K562 (cell line): ENCODE data around the gene HAUS7. TPM values are rescaled to one million over a fixed set of nuclear protein-coding genes. Genes with fewer than 3 reads are reported as not detected.

Experiments
- ATAC-seq: fragments of 200-7000 bp; cut with Tn5 transposase; 3 replicates; pipeline ENCODE4 v1.9.1; 2020; ENCODE audit warnings: moderate library complexity
- BruUV-seq: library from RNA; stranded (reverse); fragments of 400-500 nt; replicated peaks from 2 replicates; lab custom pipeline; 2021; lab: Mats Ljungman, UMichigan
- CTCF ChIA-PET: fragments of 300-600 bp; formaldehyde crosslinking; extraction: SDS; loops from one replicate; lab custom pipeline; 2021; ENCODE audit warnings: low intra/inter-chr PET ratio; lab: Yijun Ruan, JAX
- POLR2A ChIA-PET: fragments of 300-600, 350-650 bp; sonication (Branson Sonifier 250); formaldehyde crosslinking; extraction: SDS; loops from one replicate; lab custom pipeline; 2021; ENCODE audit warnings: antibody characterized with exemption, inconsistent platforms; lab: Yijun Ruan, JAX
- DNase-seq, 4 experiments: peaks; one replicate each; pipeline versions ENCODE4 v3.0.0 to v3.0.0-alpha.2; 2011 to 2018; ENCODE audit warnings: low spot score in 3 of 4, mixed read lengths in 3 of 4; ENCODE audit errors: extremely low read depth in 1 of 4
- FAIRE-seq: peaks from 2 replicates; lab custom pipeline; 2011; peaks lifted over from hg19 to GRCh38; lab: Jason Lieb, UNC
- H2AFZ ChIP-seq: 2 replicates; pipeline ENCODE4 v1.6.0; 2011; ENCODE audit warnings: low read depth, low read length, control low read depth, inconsistent platforms
- H3K27ac ChIP-seq: fragments of 200-600 bp; 3 replicates; pipeline ENCODE4 v1.8.0; 2011; ENCODE audit warnings: low read depth, mild to moderate bottlenecking, control low read depth, inconsistent platforms, low read length, moderate library complexity, mixed read lengths; ENCODE audit errors: extremely low read depth
- H3K27me3 ChIP-seq, 2 experiments: fragments of 300-600 bp in 1 of 2; 2 replicates in 1 of 2; 3 replicates in 1 of 2; pipeline versions ENCODE4 v1.6.0 to v1.8.0; 2011; ENCODE audit warnings: inconsistent platforms in 2 of 2, low read length in 2 of 2, mild to moderate bottlenecking in 1 of 2, mixed read lengths in 1 of 2, moderate library complexity in 1 of 2; ENCODE audit not compliant: control insufficient read depth in 2 of 2, insufficient read depth in 2 of 2
- H3K36me3 ChIP-seq: fragments of 300-600 bp; 3 replicates; pipeline ENCODE4 v1.8.0; 2011; ENCODE audit warnings: mild to moderate bottlenecking, low read length, inconsistent platforms; ENCODE audit not compliant: control insufficient read depth, insufficient read depth
- H3K4me1 ChIP-seq, 2 experiments: fragments of 200-600 bp in 1 of 2; replicated peaks in 1 of 2; 2 replicates in 1 of 2; 3 replicates in 1 of 2; pipeline versions ENCODE4 v1.5.1 to v1.8.0; 2011; ENCODE audit warnings: inconsistent platforms in 2 of 2, low read length in 2 of 2, mild to moderate bottlenecking in 1 of 2, mixed read lengths in 1 of 2, moderate library complexity in 1 of 2; ENCODE audit not compliant: control insufficient read depth in 2 of 2, insufficient read depth in 2 of 2
- H3K4me2 ChIP-seq: 2 replicates; pipeline ENCODE4 v1.6.1; 2011; ENCODE audit warnings: low read length, control low read depth, inconsistent platforms, mixed read lengths; ENCODE audit not compliant: insufficient read depth
- H3K4me3 ChIP-seq: fragments of 200-600 bp; sonication (generic), shearing (Covaris generic); 2 replicates; pipeline ENCODE4 v1.5.1; 2016; ENCODE audit warnings: control low read depth, inconsistent platforms
- H3K79me2 ChIP-seq: fragments of 200-600 bp; 3 replicates; pipeline ENCODE4 v1.8.0; 2011; ENCODE audit warnings: low read length, inconsistent platforms; ENCODE audit not compliant: control insufficient read depth, insufficient read depth
- H3K9ac ChIP-seq, 2 experiments: 2 replicates each; pipeline versions ENCODE4 v1.6.0 to v1.6.1; 2011; ENCODE audit warnings: low read depth in 2 of 2, low read length in 2 of 2, control low read depth in 1 of 2, inconsistent platforms in 1 of 2, mild to moderate bottlenecking in 1 of 2, mixed read lengths in 1 of 2; ENCODE audit not compliant: insufficient read depth in 1 of 2
- H3K9me1 ChIP-seq: one replicate; pipeline ENCODE4 v1.6.0; 2011; ENCODE audit warnings: inconsistent platforms, mild to moderate bottlenecking, low read length, moderate library complexity; ENCODE audit not compliant: control insufficient read depth, insufficient read depth
- H3K9me3 ChIP-seq: replicated peaks from 2 replicates; pipeline ENCODE4 v1.5.1; 2011; ENCODE audit warnings: low read depth, low read length, inconsistent platforms; ENCODE audit not compliant: control insufficient read depth, insufficient read depth
- H4K20me1 ChIP-seq: replicated peaks from 2 replicates; pipeline ENCODE4 v1.6.1; 2011; ENCODE audit warnings: low read length, inconsistent platforms, mixed read lengths; ENCODE audit not compliant: control insufficient read depth, insufficient read depth
- ELF4 ChIP-seq: fragments of 450-650 bp; formaldehyde crosslinking; IDR thresholded peaks from 2 replicates; pipeline ENCODE4 v1.4.0; 2022; ENCODE audit warnings: missing genetic modification characterization
- HDAC8 ChIP-seq: fragments of 450-650 bp; IDR thresholded peaks from 2 replicates; pipeline ENCODE4 v1.6.1; 2016; ENCODE audit warnings: mild to moderate bottlenecking, missing genetic modification characterization, moderate library complexity, missing compliant biosample characterization
- MEF2D ChIP-seq: conservative IDR thresholded peaks from 2 replicates; pipeline ENCODE4 v1.6.1; 2016; ENCODE audit warnings: low read depth, missing genetic modification characterization, missing compliant biosample characterization
- NCOA2 ChIP-seq, 2 experiments: fragments of 450-650 bp; IDR thresholded peaks; 2 replicates each; pipeline ENCODE4 v1.6.1; 2018; ENCODE audit warnings: mild to moderate bottlenecking in 2 of 2, moderate library complexity in 1 of 2; ENCODE audit not compliant: partially characterized antibody in 2 of 2
- PKNOX1 ChIP-seq: fragments of 450-650 bp; IDR thresholded peaks from 2 replicates; pipeline ENCODE4 v1.6.1; 2016
- THAP7 ChIP-seq: fragments of 250-450 bp; sonication (Bioruptor Pico); IDR thresholded peaks from 2 replicates; pipeline ENCODE4 v1.5.0; 2021
- ZBTB26 ChIP-seq: fragments of 450-650 bp; formaldehyde crosslinking; IDR thresholded peaks from 2 replicates; pipeline ENCODE4 v1.4.0; 2022; ENCODE audit warnings: missing genetic modification characterization
- ZFP36 ChIP-seq: fragments of 150-350 bp; IDR thresholded peaks from 2 replicates; pipeline ENCODE4 v1.6.1; 2018; ENCODE audit warnings: low read length, low read depth; ENCODE audit not compliant: partially characterized antibody
- ZNF512 ChIP-seq: IDR thresholded peaks from 2 replicates; pipeline ENCODE4 v1.6.1; 2016; ENCODE audit warnings: missing genetic modification characterization, missing compliant biosample characterization
- WGBS: fragments of 100-300 bp; shearing (Covaris generic); methylation state at CpG from one replicate; pipeline ENCODE4 v1.1.6; 2016; ENCODE audit warnings: low coverage, mixed read lengths; ENCODE audit not compliant: insufficient coverage; ENCODE audit errors: missing lambda C conversion rate; 5-methylcytosine and 5-hydroxymethylcytosine counted together
- in situ Hi-C: fragments of 300-500 bp; cut with MboI; formaldehyde crosslinking; loops from 4 replicates; pipeline ENCODE4 v1.15.0; 2018; ENCODE audit warnings: inconsistent platforms, mixed read lengths
- intact Hi-C: fragments of 100-400 bp; cut with micrococcal nuclease; formaldehyde crosslinking; loops from 2 replicates; pipeline ENCODE4 v1.14.2; 2022
- polyA plus RNA-seq, 8 experiments: library from polyadenylated mRNA; depleted of rRNA in 4 of 8; stranded (reverse) in 5 of 8; unstranded in 3 of 8; fragments of >200 nt; fragmentation: Nextera tagmentation in 2 of 8; fragmentation: Illumina TruSeq in 1 of 8; extraction: Ambion mirVana in 2 of 8; extraction: Trizol in 1 of 8; gene quantifications; 2 replicates each; pipeline versions ENCODE4 v1.2.1 to v1.2.3, GENCODE V29; 2011 to 2014; ENCODE audit warnings: inconsistent platforms in 1 of 8, missing spikeins in 1 of 8
- total RNA-seq, 7 experiments: library from RNA; depleted of rRNA in 6 of 7; stranded (reverse); fragments of >200 nt in 6 of 7; fragmentation: Illumina TruSeq in 2 of 7; extraction: Trizol in 2 of 7; gene quantifications; 2 replicates each; pipeline versions ENCODE4 v1.2.1 to v1.2.3, GENCODE V29; 2011 to 2021; ENCODE audit warnings: low replicate concordance in 1 of 7
- TF ChIP-seq, protein P1 (sequence below): sonication (generic); formaldehyde crosslinking; IDR thresholded peaks from 2 replicates; pipeline ENCODE4 v1.8.1; 2023; ENCODE audit warnings: mild to moderate bottlenecking, missing genetic modification reagents

The HAUS7 gene
- total and polyA plus RNA-seq, 9 of the 15 experiments (the other 6 are each of a cell fraction or from before 2014, with no cell fraction given): 10.0 to 94.9 (median 48.8) TPM

DNA sequence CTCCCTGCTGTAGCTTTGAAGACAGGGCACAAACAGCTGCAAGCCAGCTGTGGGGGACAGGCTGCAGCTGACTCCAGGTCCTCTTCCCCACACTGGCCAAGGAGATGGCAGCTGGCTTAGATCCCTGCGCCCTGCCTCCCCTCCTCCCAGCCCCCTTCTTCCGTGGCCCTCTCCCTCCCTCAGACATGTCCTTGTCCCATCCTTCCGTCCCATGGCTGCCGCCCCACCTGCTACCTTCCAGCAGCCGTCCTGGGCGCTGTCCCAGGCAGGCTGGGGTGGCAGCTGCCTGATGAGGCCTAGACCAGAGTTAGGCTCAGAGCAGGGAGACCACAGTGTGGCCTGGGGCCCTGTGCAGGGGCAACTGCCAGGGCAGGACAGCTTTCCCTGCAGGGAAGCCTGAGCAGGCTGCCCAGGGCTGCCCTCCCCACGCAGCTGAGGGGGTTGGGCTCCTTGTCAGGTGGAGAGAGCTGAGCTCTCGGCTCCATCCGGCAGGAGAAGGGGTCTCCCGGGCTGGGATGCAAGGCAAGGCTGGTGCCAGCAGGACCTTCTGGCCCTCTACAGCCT is 21.1 kb upstream of the HAUS7 start (continued):
- TF ChIP-seq ZNF512 (no peak), ZFP36 (no peak), ZBTB26 (CRISPR knock-in tag) (no peak), NCOA2 (IDR thresholded peaks at IDR 0.05; ENCODE audit: partially characterized antibody in 2 of 2) (no peak)

- intact Hi-C loops (no loop called here), in situ Hi-C loops (no loop called here)
- Histone ChIP-seq H3K36me3 (no peaks in the 10 kb centered on the region), H3K4me1 (peaks cover 0 to 42% of the 10 kb centered on the region in 2 experiments; a peak in 2 of 5 replicates), H3K9ac (0 out of 4 replicates have a peak overlapping the region, but pooled peaks of 1 of the 2 experiments have one; percentile 9), H3K9me1 (no peaks in the 10 kb centered on the region), H3K4me3 (no peak overlapping the region), H3K79me2 (no peaks in the 10 kb centered on the region), H3K27me3 (peaks cover 0 to 29% of the 10 kb centered on the region in 2 experiments; a peak in 3 of 5 replicates), H3K9me3 (no peaks in the 10 kb centered on the region), H4K20me1 (no peaks in the 10 kb centered on the region), H3K4me2 (no peak overlapping the region), H3K27ac (no peak overlapping the region), H2AFZ (no peak overlapping the region)
- ChIA-PET CTCF (no interaction called here), POLR2A (interaction anchor here (0.5 to 0.8 kb wide), 3 partner anchors 13 to 149 kb away, joined by 3 to 4 read pairs (median 3); no protein-coding TSS in a partner anchor)
- BruUV-seq: no TSS peak
- ATAC-seq (no peak), DNase-seq (no peak), FAIRE-seq (no peak)
- WGBS: 17% methylated on average over 14 of the region's 20 CpGs
- TF ChIP-seq PKNOX1 (peak; percentile 50; the same call in 1 of the 2 replicates), ELF4 (no peak), HDAC8 (tag) (no peak), MEF2D (tag) (no peak), THAP7 (CRISPR knock-in tag) (no peak)
- TF ChIP-seq, protein P1, sequence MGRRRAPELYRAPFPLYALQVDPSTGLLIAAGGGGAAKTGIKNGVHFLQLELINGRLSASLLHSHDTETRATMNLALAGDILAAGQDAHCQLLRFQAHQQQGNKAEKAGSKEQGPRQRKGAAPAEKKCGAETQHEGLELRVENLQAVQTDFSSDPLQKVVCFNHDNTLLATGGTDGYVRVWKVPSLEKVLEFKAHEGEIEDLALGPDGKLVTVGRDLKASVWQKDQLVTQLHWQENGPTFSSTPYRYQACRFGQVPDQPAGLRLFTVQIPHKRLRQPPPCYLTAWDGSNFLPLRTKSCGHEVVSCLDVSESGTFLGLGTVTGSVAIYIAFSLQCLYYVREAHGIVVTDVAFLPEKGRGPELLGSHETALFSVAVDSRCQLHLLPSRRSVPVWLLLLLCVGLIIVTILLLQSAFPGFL: no peak
Observed at GRCh38 chrX:153490217-153490930, 20.0 kb upstream of the HAUS7 start.
